Measurements from ENCODE around the gene IGHMBP2. TPM values are rescaled to one million over a fixed set of nuclear protein-coding genes. Genes with fewer than 3 reads are reported as not detected.
"Not testable (repeated sequence)": the region's sequence is repeated elsewhere in the genome, so short reads cannot be mapped to it uniquely, and the experiment has no call there.

Gene IGHMBP2
- total RNA-seq, 2 experiments from 2014 or later = 21.1 to 24.9 TPM

DNA sequence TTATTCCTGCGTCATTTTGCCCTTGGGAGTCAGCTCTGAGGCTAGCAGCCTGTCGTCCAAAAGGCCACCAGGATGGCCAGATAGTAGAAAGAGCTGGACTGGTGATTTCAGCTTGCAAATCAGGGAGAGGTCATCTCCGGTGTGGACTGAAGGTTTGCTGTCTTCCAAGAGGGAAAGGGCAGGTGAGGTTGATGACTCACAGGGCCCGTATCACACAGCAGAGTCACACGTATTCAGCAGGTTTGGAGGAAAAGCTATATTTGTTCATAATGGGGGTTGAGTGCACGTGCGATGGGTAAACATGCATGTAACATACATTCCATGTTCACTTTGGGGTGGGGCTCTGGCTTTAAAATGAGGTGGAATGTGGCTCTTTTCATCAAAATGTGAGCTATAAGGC, 25.7 kb upstream of the IGHMBP2 start:
- ATAC-seq (no peak), DNase-seq (no peak)
- intact Hi-C loops (cut with micrococcal nuclease) = no loop called here
- Mint-ChIP-seq H3K27me3 (no peaks in the 10 kb centered on the region), H3K4me3 (no peak overlapping the region), H3K27ac (no peak overlapping the region), H3K4me1 (ENCODE audit: low read depth) (peaks cover 6% of the 10 kb centered on the region), H3K9me3 (no peaks in the 10 kb centered on the region), H3K36me3 (ENCODE audit: low read depth) (no peaks in the 10 kb centered on the region)
- TF ChIP-seq, protein P1, sequence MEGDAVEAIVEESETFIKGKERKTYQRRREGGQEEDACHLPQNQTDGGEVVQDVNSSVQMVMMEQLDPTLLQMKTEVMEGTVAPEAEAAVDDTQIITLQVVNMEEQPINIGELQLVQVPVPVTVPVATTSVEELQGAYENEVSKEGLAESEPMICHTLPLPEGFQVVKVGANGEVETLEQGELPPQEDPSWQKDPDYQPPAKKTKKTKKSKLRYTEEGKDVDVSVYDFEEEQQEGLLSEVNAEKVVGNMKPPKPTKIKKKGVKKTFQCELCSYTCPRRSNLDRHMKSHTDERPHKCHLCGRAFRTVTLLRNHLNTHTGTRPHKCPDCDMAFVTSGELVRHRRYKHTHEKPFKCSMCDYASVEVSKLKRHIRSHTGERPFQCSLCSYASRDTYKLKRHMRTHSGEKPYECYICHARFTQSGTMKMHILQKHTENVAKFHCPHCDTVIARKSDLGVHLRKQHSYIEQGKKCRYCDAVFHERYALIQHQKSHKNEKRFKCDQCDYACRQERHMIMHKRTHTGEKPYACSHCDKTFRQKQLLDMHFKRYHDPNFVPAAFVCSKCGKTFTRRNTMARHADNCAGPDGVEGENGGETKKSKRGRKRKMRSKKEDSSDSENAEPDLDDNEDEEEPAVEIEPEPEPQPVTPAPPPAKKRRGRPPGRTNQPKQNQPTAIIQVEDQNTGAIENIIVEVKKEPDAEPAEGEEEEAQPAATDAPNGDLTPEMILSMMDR (IDR thresholded peaks at IDR 0.05) = no peak
- CTCF ChIA-PET = interaction anchor here (1.3 kb wide), 2 partner anchors 9 to 26 kb away, joined by 3 to 4 read pairs; no protein-coding TSS in a partner anchor
- POLR2A ChIA-PET = interaction anchor here (1.3 to 1.4 kb wide), 2 partner anchors 26 to 69 kb away, joined by 3 to 4 read pairs; partner anchors contain the start of gene IGHMBP2

DNA sequence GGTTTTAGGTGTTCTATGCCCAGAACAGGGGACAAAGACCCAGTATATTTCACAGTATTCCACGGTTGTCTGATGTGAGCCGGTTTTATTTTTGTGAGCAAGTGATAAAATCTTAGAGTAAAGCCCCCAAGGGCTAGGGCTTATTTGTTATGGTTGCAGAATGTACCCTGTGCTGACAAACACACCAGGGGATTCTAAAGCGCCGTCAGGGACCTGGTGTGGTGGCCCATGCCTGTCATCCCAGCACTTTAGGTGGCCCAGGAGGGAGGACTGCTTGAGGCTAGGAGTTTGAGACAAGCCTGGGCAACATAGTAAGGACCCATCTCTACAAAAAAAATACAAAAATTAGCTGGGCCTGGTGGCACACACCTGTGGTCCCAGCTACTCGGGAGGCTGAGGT, 22.8 kb upstream of the IGHMBP2 start:
- no peaks in the 10 kb centered on the region for H3K9me3 Mint-ChIP-seq
- H3K27ac Mint-ChIP-seq = no peak overlapping the region
- intact Hi-C loops (cut with micrococcal nuclease) = no loop called here
- TF ChIP-seq, protein P1 (IDR thresholded peaks at IDR 0.05) = no peak
- no peak for DNase-seq
- H3K36me3 Mint-ChIP-seq (ENCODE audit: low read depth) = no peaks in the 10 kb centered on the region
- ChIA-PET POLR2A (no interaction called here), CTCF (no interaction called here)
- peaks cover 3% of the 10 kb centered on the region for H3K4me1 Mint-ChIP-seq (ENCODE audit: low read depth)
- no peak for ATAC-seq
- H3K4me3 Mint-ChIP-seq = no peak overlapping the region
- H3K27me3 Mint-ChIP-seq = no peaks in the 10 kb centered on the region

DNA sequence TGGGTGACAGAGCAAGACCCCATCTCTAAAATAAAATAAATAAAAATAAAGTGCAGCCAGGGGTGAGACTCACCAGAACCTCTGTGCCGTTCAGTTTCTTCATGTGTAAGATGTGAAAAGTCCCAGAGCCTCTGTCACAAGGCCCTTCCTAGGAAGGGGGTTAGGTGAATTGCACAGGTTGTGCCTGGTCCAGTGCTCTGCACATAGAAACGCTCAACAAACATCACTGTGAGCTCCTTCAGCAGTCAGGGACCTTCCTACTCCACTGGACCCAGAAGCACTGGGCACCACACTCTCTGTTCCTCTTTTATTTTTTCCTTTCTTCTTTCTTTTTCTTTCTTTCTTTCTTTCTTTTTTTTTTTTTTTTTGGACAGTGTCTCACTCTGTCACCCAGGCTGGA, 22.4 kb upstream of the IGHMBP2 start:
- no peaks in the 10 kb centered on the region for H3K36me3 Mint-ChIP-seq (ENCODE audit: low read depth)
- H3K4me3 Mint-ChIP-seq = no peak overlapping the region
- H3K27ac Mint-ChIP-seq = no peak overlapping the region
- no peaks in the 10 kb centered on the region for H3K27me3 Mint-ChIP-seq
- H3K9me3 Mint-ChIP-seq = no peaks in the 10 kb centered on the region
- no peak for DNase-seq
- TF ChIP-seq, protein P1 (IDR thresholded peaks at IDR 0.05) = no peak
- ChIA-PET POLR2A (no interaction called here), CTCF (no interaction called here)
- ATAC-seq = no peak
- intact Hi-C loops (cut with micrococcal nuclease) = no loop called here
- H3K4me1 Mint-ChIP-seq (ENCODE audit: low read depth) = peaks cover 3% of the 10 kb centered on the region

DNA sequence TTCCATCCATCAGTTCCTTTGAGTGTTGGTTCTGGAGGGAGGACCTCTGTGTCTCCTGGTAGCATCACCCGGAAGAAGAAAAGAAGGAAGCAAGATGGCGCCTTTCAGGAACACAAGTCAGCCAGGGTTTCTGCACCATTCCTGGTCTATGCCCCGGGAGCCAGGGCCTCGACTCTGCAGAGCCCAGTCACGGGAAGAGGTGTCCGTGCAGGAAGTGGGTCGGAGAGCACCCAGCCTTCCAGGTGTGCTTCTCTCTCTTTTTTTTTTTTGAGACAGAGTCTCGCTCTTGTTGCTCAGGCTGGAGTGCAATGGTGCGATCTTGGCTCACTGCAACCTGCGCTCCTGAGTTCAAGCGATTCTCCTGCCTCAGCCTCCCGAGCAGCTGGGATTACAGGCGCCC, 21.3 kb upstream of the IGHMBP2 start:
- H3K4me1 Mint-ChIP-seq (ENCODE audit: low read depth) = peaks cover 3% of the 10 kb centered on the region
- DNase-seq (no peak), ATAC-seq (no peak)
- peaks cover 3% of the 10 kb centered on the region for H3K36me3 Mint-ChIP-seq (ENCODE audit: low read depth)
- CTCF ChIA-PET = no interaction called here
- intact Hi-C loops (cut with micrococcal nuclease) = no loop called here
- no peak overlapping the region for H3K27ac Mint-ChIP-seq
- H3K9me3 Mint-ChIP-seq = no peaks in the 10 kb centered on the region
- no peak overlapping the region for H3K4me3 Mint-ChIP-seq
- POLR2A ChIA-PET = no interaction called here
- TF ChIP-seq, protein P1 (IDR thresholded peaks at IDR 0.05) = no peak
- H3K27me3 Mint-ChIP-seq = no peaks in the 10 kb centered on the region

DNA sequence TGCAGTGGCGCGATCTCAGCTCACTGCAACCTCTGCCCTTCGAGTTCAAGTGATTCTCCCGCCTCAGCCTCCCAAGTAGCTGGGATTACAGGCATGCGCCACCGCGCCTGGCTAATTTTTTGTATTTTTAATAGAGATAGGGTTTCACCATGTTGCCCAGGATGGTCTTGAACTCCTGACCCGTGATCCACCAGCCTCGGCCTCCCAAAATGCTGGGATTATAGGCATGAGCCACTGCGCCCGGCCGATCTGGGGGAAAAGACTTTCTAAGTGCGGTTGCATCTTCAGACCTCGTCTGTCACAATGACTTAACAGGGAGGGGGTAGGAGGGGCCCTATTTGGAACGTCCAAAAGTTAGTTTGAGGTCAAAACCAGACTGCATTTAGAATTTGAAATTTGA, 18.9 kb upstream of the IGHMBP2 start:
- H3K4me3 Mint-ChIP-seq; H3K36me3 Mint-ChIP-seq (ENCODE audit: low read depth); POLR2A ChIA-PET; H3K27ac Mint-ChIP-seq; H3K27me3 Mint-ChIP-seq; intact Hi-C loops (cut with micrococcal nuclease); H3K9me3 Mint-ChIP-seq; DNase-seq; CTCF ChIA-PET; ATAC-seq; H3K4me1 Mint-ChIP-seq (ENCODE audit: low read depth): not testable (repeated sequence)

DNA sequence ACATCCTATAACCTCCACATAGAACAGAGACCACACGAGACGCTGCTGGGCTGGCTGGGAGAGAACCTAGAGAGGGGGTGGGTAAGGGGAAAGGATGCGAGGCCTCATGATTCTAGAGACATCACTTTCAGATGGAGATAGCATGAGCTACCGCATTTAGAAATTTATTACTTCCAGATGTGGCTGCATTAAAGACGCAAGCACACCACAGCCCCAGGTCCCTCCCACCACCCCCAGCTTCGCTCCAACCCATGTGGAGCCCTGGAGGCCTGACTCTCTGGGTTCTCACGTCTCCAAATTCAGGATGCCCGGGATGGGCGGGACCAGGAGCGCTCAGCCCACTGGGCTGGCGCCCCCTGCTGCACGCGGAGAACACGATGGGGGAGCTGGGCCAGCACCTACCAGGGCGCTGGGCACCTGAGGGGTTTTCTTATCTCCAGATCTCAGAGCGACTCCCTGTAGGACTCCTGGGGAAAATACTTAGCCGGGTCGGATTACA, 13.7 kb upstream of the IGHMBP2 start:
- no peak overlapping the region for H3K4me3 Mint-ChIP-seq
- H3K4me1 Mint-ChIP-seq (ENCODE audit: low read depth) = peaks cover 3% of the 10 kb centered on the region
- H3K9me3 Mint-ChIP-seq = no peaks in the 10 kb centered on the region
- ATAC-seq (peak; percentile 27), DNase-seq (no peak)
- TF ChIP-seq, protein P1 (IDR thresholded peaks at IDR 0.05) = no peak
- peaks cover 33% of the 10 kb centered on the region for H3K36me3 Mint-ChIP-seq (ENCODE audit: low read depth)
- H3K27me3 Mint-ChIP-seq = no peaks in the 10 kb centered on the region
- no peak overlapping the region for H3K27ac Mint-ChIP-seq
- POLR2A ChIA-PET = interaction anchor here (1.2 kb wide), 1 partner anchor 41 kb away, joined by 4 read pairs; no protein-coding TSS in a partner anchor
- intact Hi-C loops (cut with micrococcal nuclease) = no loop called here
- CTCF ChIA-PET = no interaction called here
